A673 (cell line): Measurements from ENCODE around the gene JKAMP. TPM values are rescaled to one million over a fixed set of nuclear protein-coding genes. Genes with fewer than 3 reads are reported as not detected.
A peak's percentile ranks its signal among the peaks of the same experiment; 100 is the strongest.

ENCODE experiments used
- BruUV-seq: library from RNA; stranded (reverse); fragments of 400-500 nt; replicated peaks from 2 replicates; lab custom pipeline; 2021; lab: Mats Ljungman, UMichigan
- CTCF ChIA-PET: fragments of 300-600 bp; sonication (Branson Sonifier 250); formaldehyde crosslinking; loops from one replicate; lab custom pipeline; 2022; ENCODE audit warnings: antibody characterized with exemption; lab: Charles Lee
- POLR2A ChIA-PET: fragments of 300-600 bp; sonication (Branson Sonifier 250); formaldehyde crosslinking; loops from one replicate; lab custom pipeline; 2022; ENCODE audit warnings: antibody characterized with exemption; ENCODE audit not compliant: low non-redundant PET; lab: Charles Lee
- DNase-seq: peaks from one replicate; pipeline ENCODE4 v3.0.0-alpha.2; 2015; ENCODE audit warnings: low spot score
- H3K27ac ChIP-seq: fragments of 200-600 bp; sonication (generic); 2 replicates; pipeline ENCODE4 v1.5.1; 2016; ENCODE audit warnings: mixed run types, low read depth, mild to moderate bottlenecking, mixed read lengths, antibody characterized with exemption, low read length; ENCODE audit not compliant: poor library complexity, severe bottlenecking
- H3K27me3 ChIP-seq: fragments of 200-600 bp; sonication (generic); replicated peaks from 2 replicates; pipeline ENCODE4 v1.6.1; 2017; ENCODE audit warnings: mixed run types, low read depth, mild to moderate bottlenecking, mixed read lengths, antibody characterized with exemption, low read length; ENCODE audit not compliant: insufficient read depth, poor library complexity
- H3K36me3 ChIP-seq: fragments of 200-600 bp; sonication (generic); 2 replicates; pipeline ENCODE4 v1.6.1; 2016; ENCODE audit warnings: mixed run types, mild to moderate bottlenecking, mixed read lengths, antibody characterized with exemption, low read length; ENCODE audit not compliant: insufficient read depth, poor library complexity, severe bottlenecking
- H3K4me1 ChIP-seq: fragments of 200-600 bp; sonication (generic); 2 replicates; pipeline ENCODE4 v1.6.1; 2017; ENCODE audit warnings: mixed run types, mild to moderate bottlenecking, mixed read lengths, antibody characterized with exemption, low read length; ENCODE audit not compliant: insufficient read depth, poor library complexity, severe bottlenecking
- H3K4me3 ChIP-seq: fragments of 200-600 bp; sonication (generic); 2 replicates; pipeline ENCODE4 v1.5.1; 2016; ENCODE audit warnings: low read depth, mixed run types, mild to moderate bottlenecking, mixed read lengths, low read length; ENCODE audit not compliant: poor library complexity, severe bottlenecking
- H3K9me3 ChIP-seq: fragments of 200-600 bp; sonication (generic); 2 replicates; pipeline ENCODE4 v1.6.1; 2016; ENCODE audit warnings: mixed run types, low read depth, mild to moderate bottlenecking, mixed read lengths, antibody characterized with exemption, low read length; ENCODE audit not compliant: poor library complexity, severe bottlenecking
- EZH2 ChIP-seq: fragments of 200-600 bp; sonication (generic); IDR thresholded peaks from 2 replicates; pipeline ENCODE4 v1.6.1; 2017; ENCODE audit warnings: borderline replicate concordance, low read depth, mild to moderate bottlenecking, mixed read lengths, antibody characterized with exemption, low read length; ENCODE audit not compliant: poor library complexity, severe bottlenecking
- intact Hi-C: fragments of 100-400 bp; cut with micrococcal nuclease; formaldehyde crosslinking; loops from one replicate; pipeline ENCODE4 v1.10.0; 2022; ENCODE audit not compliant: unreplicated experiment
- total RNA-seq: library from RNA; stranded (reverse); gene quantifications from 2 replicates; pipeline ENCODE4 v1.2.3, GENCODE V29; 2021
- TF ChIP-seq, protein P1 (sequence below): fragments of 300-800, 200-600 bp; sonication (generic); conservative IDR thresholded peaks from 2 replicates; pipeline ENCODE4 v1.5.1; 2017; ENCODE audit warnings: low read depth, mild to moderate bottlenecking, antibody characterized with exemption, low read length, moderate library complexity, mixed read lengths

The JKAMP gene
- total RNA-seq, 1 experiment from 2014 or later, result 51.6 TPM

DNA sequence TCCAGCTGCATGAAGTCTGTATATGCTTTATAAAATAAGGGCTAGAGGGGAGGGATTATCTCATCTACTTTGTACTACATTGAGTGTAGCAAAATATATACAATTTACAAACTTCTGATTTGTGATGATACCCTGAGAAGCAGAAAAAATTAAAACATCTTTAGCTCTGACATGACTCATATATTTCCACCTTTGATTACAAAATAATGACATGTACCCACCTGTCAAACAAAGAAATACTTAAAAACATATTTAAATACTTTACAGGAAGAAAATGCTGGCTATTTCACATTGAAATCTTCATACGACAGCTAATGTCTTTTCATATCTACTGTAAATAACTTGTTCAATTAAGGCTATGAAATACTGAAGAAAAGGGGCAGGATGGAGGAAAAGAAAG is 22.4 kb upstream of the JKAMP start:
- CTCF ChIA-PET, result no interaction called here
- no peak for DNase-seq
- H3K9me3 ChIP-seq, result no peaks in the 10 kb centered on the region
- BruUV-seq, result no TSS peak
- H3K4me3 ChIP-seq, result no peak overlapping the region
- TF ChIP-seq EZH2, result no peak
- TF ChIP-seq, protein P1, sequence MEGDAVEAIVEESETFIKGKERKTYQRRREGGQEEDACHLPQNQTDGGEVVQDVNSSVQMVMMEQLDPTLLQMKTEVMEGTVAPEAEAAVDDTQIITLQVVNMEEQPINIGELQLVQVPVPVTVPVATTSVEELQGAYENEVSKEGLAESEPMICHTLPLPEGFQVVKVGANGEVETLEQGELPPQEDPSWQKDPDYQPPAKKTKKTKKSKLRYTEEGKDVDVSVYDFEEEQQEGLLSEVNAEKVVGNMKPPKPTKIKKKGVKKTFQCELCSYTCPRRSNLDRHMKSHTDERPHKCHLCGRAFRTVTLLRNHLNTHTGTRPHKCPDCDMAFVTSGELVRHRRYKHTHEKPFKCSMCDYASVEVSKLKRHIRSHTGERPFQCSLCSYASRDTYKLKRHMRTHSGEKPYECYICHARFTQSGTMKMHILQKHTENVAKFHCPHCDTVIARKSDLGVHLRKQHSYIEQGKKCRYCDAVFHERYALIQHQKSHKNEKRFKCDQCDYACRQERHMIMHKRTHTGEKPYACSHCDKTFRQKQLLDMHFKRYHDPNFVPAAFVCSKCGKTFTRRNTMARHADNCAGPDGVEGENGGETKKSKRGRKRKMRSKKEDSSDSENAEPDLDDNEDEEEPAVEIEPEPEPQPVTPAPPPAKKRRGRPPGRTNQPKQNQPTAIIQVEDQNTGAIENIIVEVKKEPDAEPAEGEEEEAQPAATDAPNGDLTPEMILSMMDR, result no peak
- intact Hi-C loops, result no loop called here
- no peaks in the 10 kb centered on the region for H3K36me3 ChIP-seq
- H3K27ac ChIP-seq, result no peak overlapping the region
- POLR2A ChIA-PET, result no interaction called here
- H3K27me3 ChIP-seq, result no peaks in the 10 kb centered on the region
- H3K4me1 ChIP-seq, result peaks cover 9% of the 10 kb centered on the region

DNA sequence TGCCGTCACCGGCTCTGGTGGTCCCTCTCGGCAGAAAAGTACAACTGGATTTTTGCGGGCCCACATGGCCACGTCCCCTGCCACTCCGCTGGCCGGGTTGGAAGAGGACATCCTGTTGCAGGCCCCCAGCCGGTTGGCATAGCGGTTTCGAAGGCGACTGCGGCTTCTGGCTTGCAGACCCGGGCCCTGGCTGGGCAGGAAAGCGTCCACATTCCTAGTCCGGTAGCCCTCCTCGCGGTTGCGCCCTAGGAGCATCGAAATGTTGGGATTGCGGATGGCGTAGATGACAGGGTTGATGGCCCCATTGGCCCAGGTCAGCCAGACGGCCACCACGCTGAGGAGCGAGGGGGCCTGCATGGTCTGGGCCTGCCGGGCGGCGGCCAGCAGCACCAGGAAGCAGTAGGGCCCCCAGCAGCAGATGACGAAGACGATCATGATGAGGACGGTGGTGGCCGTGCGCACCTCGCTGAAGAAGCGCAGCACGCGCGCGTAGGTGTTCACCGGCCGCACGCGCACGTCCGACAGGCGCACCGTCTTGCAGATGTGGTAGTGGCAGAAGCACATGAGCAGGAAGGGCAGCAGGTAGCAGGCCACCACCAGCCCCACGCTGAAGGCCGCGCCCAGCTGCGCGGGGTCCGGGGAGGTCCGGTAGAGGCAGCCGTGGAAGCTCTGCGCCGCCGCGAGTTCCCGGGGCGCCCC is 20.4 kb upstream of the JKAMP start:
- Histone ChIP-seq H3K27me3 (no peaks in the 10 kb centered on the region), H3K4me1 (peaks cover 9% of the 10 kb centered on the region), H3K4me3 (peak overlapping the region; percentile 68), H3K27ac (peak overlapping the region; percentile 58), H3K36me3 (no peaks in the 10 kb centered on the region), H3K9me3 (no peaks in the 10 kb centered on the region)
- TF ChIP-seq EZH2, result no peak
- no TSS peak for BruUV-seq
- intact Hi-C loops, result no loop called here
- POLR2A ChIA-PET, result no interaction called here
- CTCF ChIA-PET, result no interaction called here
- DNase-seq, result no peak

DNA sequence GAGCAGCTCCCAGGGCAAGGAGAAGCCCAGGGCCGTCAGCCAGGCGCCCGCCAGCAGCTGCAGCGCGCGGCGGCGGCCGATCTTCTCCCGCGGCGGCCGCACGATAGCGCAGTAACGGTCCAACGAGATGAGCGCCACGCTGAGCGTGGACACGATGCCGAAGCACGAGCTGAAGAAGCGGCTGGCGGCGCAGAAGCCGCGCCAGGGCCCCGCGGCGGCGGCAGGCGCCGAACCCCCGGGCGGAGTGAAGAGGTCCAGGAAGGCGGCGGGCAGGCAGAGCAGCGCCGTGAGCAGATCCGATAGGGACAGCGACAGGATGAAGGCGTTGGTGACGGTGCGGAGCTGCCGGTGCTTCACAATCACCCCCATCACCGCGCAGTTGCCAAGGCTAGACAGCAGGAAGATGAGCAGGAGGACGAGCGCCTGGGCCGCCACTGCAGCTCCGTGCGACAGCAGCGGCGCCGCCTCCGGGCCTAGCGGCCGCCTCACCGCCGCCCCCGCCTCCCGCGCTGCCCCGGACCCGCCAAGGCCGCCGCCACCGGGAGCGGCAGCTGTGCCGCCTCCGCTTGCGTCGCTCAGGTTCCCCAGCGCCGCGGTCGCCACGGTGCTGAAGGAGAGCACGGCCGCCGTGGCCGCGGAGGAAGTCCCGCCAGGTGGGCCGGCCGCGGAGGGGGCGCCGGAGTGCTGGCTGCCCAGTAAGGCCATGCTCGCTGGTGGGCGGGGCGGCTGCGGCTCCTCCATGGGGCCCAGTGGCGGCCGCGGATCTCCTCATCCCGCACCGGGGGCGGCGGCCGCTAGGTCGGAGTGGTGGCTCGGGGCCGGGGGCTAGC is 19.6 kb upstream of the JKAMP start:
- Histone ChIP-seq H3K9me3 (no peaks in the 10 kb centered on the region), H3K4me3 (peak overlapping the region; percentile 68), H3K27me3 (no peaks in the 10 kb centered on the region), H3K4me1 (peaks cover 9% of the 10 kb centered on the region), H3K36me3 (peaks cover 3% of the 10 kb centered on the region), H3K27ac (peak overlapping the region; percentile 58)
- CTCF ChIA-PET, result no interaction called here
- intact Hi-C loops, result no loop called here
- TF ChIP-seq, protein P1, result no peak
- TF ChIP-seq EZH2, result no peak
- POLR2A ChIA-PET, result no interaction called here
- BruUV-seq, result no TSS peak
- peak; percentile 57 for DNase-seq
